Measurements from ENCODE around the gene CFAP298. TPM values are rescaled to one million over a fixed set of nuclear protein-coding genes. Genes with fewer than 3 reads are reported as not detected.

CFAP298 gene
- total and polyA plus RNA-seq, 2 of the 13 experiments (the other 11 are each of a cell fraction or from before 2014, with no cell fraction given): 21.2 to 62.2 TPM

DNA sequence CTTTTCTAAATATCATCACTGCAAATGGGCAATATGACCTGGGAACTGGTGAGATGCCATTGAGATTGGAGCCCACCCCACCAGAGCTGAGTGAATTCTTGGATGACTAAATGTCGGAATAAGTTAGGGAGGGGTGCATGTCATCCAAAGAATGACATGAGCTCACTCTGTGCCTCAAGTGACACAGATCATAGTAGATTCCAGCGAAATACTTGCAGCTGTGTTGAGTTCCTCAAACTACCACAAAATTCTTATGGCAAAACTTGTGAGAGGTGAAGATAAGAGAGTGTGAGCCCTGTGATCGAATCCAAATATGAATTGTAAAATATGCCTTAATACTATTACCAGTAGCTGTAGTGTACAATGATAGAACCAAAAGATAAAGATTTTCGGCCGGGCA is 24.5 kb downstream of the CFAP298 start (continued):
- TF ChIP-seq, protein P1, sequence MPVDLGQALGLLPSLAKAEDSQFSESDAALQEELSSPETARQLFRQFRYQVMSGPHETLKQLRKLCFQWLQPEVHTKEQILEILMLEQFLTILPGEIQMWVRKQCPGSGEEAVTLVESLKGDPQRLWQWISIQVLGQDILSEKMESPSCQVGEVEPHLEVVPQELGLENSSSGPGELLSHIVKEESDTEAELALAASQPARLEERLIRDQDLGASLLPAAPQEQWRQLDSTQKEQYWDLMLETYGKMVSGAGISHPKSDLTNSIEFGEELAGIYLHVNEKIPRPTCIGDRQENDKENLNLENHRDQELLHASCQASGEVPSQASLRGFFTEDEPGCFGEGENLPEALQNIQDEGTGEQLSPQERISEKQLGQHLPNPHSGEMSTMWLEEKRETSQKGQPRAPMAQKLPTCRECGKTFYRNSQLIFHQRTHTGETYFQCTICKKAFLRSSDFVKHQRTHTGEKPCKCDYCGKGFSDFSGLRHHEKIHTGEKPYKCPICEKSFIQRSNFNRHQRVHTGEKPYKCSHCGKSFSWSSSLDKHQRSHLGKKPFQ (CRISPR knock-in tag; IDR thresholded peaks at IDR 0.05; ENCODE audit: insufficient replicate concordance): no peak
- TF ChIP-seq, protein P2, sequence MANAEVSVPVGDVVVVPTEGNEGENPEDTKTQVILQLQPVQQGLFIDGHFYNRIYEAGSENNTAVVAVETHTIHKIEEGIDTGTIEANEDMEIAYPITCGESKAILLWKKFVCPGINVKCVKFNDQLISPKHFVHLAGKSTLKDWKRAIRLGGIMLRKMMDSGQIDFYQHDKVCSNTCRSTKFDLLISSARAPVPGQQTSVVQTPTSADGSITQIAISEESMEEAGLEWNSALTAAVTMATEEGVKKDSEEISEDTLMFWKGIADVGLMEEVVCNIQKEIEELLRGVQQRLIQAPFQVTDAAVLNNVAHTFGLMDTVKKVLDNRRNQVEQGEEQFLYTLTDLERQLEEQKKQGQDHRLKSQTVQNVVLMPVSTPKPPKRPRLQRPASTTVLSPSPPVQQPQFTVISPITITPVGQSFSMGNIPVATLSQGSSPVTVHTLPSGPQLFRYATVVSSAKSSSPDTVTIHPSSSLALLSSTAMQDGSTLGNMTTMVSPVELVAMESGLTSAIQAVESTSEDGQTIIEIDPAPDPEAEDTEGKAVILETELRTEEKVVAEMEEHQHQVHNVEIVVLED (CRISPR knock-in tag; IDR thresholded peaks at IDR 0.05; ENCODE audit: borderline replicate concordance): no peak
- TF ChIP-seq FOXC1 (CRISPR knock-in tag; IDR thresholded peaks at IDR 0.05; ENCODE audit: borderline replicate concordance): no peak
- no peak for TF ChIP-seq CC2D1A (CRISPR knock-in tag; IDR thresholded peaks at IDR 0.05)

DNA sequence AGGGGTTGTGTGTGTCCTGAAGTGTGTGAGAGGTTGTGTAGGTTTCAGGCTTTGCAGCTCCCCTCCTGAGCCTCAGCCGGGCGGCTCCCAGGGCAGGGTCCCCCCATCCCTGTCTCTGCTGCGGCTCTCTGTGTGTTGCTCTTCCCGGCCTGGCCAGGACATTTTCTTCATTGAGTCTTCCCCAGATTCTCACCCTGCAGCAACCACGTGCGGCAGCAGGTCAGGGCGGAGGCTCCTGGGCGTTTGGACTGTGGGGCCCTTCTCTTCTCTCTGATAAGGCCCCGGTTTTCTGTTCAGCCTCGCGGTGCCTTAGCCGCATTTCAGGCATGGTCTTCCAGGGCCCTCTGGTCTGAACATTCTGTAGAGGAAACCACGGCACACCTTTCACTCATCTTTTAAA is 25.1 kb downstream of the CFAP298 start:
- FAIRE-seq: no peak
- Histone ChIP-seq H3K27ac (ENCODE audit: extremely low read length, insufficient read depth, low read length) (no peak overlapping the region), H3K9ac (ENCODE audit: insufficient read depth, low read depth, low read length) (no peak overlapping the region), H3K9me3 (ENCODE audit: low read length) (no peaks in the 10 kb centered on the region), H2AFZ (ENCODE audit: low read length) (no peak overlapping the region), H3K4me1 (ENCODE audit: insufficient read depth, low read length) (peaks cover 47% of the 10 kb centered on the region), H3K79me2 (ENCODE audit: insufficient read depth, low read length) (no peaks in the 10 kb centered on the region), H4K20me1 (ENCODE audit: insufficient read depth, low read length) (no peaks in the 10 kb centered on the region), H3K36me3 (replicated peaks in 1 of 2; ENCODE audit: control insufficient read depth in 1 of 2, insufficient read depth in 2 of 2, low read length in 2 of 2) (no peaks in the 10 kb centered on the region), H3K27me3 (ENCODE audit: control insufficient read depth in 1 of 2, insufficient read depth in 2 of 2, low read length in 2 of 2) (no peaks in the 10 kb centered on the region), H3K4me3 (replicated peaks in 1 of 3; ENCODE audit: insufficient read depth in 1 of 3, low read depth in 2 of 3, low read length in 3 of 3) (no peak overlapping the region), H3K4me2 (ENCODE audit: low read depth, low read length) (no peak overlapping the region)
- intact Hi-C loops (cut with micrococcal nuclease; ENCODE audit: unreplicated experiment): no loop called here
- ChIA-PET POLR2A (no interaction called here), CTCF (ENCODE audit: low intra/inter-chr PET ratio, low total read pairs) (no interaction called here)
- WGBS (ENCODE audit: low lambda C conversion rate): 57% methylated on average over 5 of the region's 13 CpGs
- TF ChIP-seq, protein P3, sequence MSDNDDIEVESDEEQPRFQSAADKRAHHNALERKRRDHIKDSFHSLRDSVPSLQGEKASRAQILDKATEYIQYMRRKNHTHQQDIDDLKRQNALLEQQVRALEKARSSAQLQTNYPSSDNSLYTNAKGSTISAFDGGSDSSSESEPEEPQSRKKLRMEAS (IDR thresholded peaks at IDR 0.05): peak; percentile 59
- TF ChIP-seq ZNF569 (CRISPR knock-in tag; IDR thresholded peaks at IDR 0.05; ENCODE audit: borderline replicate concordance): no peak
- TF ChIP-seq, protein P4, sequence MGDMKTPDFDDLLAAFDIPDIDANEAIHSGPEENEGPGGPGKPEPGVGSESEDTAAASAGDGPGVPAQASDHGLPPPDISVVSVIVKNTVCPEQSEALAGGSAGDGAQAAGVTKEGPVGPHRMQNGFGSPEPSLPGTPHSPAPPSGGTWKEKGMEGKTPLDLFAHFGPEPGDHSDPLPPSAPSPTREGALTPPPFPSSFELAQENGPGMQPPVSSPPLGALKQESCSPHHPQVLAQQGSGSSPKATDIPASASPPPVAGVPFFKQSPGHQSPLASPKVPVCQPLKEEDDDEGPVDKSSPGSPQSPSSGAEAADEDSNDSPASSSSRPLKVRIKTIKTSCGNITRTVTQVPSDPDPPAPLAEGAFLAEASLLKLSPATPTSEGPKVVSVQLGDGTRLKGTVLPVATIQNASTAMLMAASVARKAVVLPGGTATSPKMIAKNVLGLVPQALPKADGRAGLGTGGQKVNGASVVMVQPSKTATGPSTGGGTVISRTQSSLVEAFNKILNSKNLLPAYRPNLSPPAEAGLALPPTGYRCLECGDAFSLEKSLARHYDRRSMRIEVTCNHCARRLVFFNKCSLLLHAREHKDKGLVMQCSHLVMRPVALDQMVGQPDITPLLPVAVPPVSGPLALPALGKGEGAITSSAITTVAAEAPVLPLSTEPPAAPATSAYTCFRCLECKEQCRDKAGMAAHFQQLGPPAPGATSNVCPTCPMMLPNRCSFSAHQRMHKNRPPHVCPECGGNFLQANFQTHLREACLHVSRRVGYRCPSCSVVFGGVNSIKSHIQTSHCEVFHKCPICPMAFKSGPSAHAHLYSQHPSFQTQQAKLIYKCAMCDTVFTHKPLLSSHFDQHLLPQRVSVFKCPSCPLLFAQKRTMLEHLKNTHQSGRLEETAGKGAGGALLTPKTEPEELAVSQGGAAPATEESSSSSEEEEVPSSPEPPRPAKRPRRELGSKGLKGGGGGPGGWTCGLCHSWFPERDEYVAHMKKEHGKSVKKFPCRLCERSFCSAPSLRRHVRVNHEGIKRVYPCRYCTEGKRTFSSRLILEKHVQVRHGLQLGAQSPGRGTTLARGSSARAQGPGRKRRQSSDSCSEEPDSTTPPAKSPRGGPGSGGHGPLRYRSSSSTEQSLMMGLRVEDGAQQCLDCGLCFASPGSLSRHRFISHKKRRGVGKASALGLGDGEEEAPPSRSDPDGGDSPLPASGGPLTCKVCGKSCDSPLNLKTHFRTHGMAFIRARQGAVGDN (CRISPR knock-in tag; IDR thresholded peaks at IDR 0.05): peak; percentile 67
- ATAC-seq: no peak
- DNase-seq (ENCODE audit: low spot score): no peak
- BruUV-seq (replicated peaks): no TSS peak
- in situ Hi-C loops (cut with HindIII; ENCODE audit: extremely low pct_ligation_motif_present, low pct_unique_long_range_greater_than_20kb): no loop called here

Data from HepG2 (cell line).